Liver (tissue), 9 donors: ENCODE data around the gene LRMDA. TPM values are rescaled to one million over a fixed set of nuclear protein-coding genes. Genes with fewer than 3 reads are reported as not detected.

Source experiments
- DNase-seq: peaks from one replicate; pipeline ENCODE4 v3.0.0-alpha.2; 2017; ENCODE audit warnings: low spot score
- H3K27ac ChIP-seq, 2 donors: one replicate each; pipeline ENCODE4 v1.7.0; 2013; ENCODE audit warnings: inconsistent platforms in 2 of 2, low read length in 2 of 2, control low read depth in 1 of 2, low read depth in 1 of 2, mild to moderate bottlenecking in 1 of 2
- H3K27me3 ChIP-seq, 4 donors: one replicate each; pipeline versions ENCODE4 v1.6.1 to v1.7.0; 2013; ENCODE audit warnings: low read length in 3 of 4, inconsistent platforms in 1 of 4, mild to moderate bottlenecking in 1 of 4, moderate library complexity in 1 of 4; ENCODE audit not compliant: control insufficient read depth in 4 of 4, insufficient read depth in 4 of 4
- H3K36me3 ChIP-seq, 4 donors: one replicate each; pipeline versions ENCODE4 v1.6.1 to v1.7.0; 2013; ENCODE audit warnings: low read length in 3 of 4, mild to moderate bottlenecking in 3 of 4, low read depth in 1 of 4, moderate library complexity in 1 of 4; ENCODE audit not compliant: control insufficient read depth in 4 of 4, insufficient read depth in 3 of 4
- H3K4me1 ChIP-seq, 4 donors: one replicate each; pipeline versions ENCODE4 v1.6.1 to v1.7.0; 2013; ENCODE audit warnings: low read length in 3 of 4, mild to moderate bottlenecking in 3 of 4, moderate library complexity in 1 of 4; ENCODE audit not compliant: control insufficient read depth in 4 of 4, insufficient read depth in 4 of 4
- H3K4me3 ChIP-seq, 3 donors: one replicate each; pipeline versions ENCODE4 v1.6.1 to v1.7.0; 2013; ENCODE audit warnings: low read length in 3 of 3, control low read depth in 1 of 3, low read depth in 1 of 3, mild to moderate bottlenecking in 1 of 3
- H3K9ac ChIP-seq, 2 donors: one replicate each; pipeline ENCODE4 v1.7.0; 2013; ENCODE audit warnings: low read length in 2 of 2, mild to moderate bottlenecking in 2 of 2, moderate library complexity in 2 of 2, control low read depth in 1 of 2, low read depth in 1 of 2
- H3K9me3 ChIP-seq, 4 donors: one replicate each; pipeline versions ENCODE4 v1.6.1 to v1.7.0; 2013; ENCODE audit warnings: low read length in 3 of 4; ENCODE audit not compliant: control insufficient read depth in 4 of 4
- ATF3 ChIP-seq: IDR thresholded peaks from 2 replicates; pipeline ENCODE4 v1.6.1; 2016; ENCODE audit warnings: antibody characterized with exemption
- CTCF ChIP-seq: fragments of 150-350 bp; IDR thresholded peaks from 2 replicates; pipeline ENCODE4 v1.5.1; 2017; ENCODE audit warnings: improper control_type of control experiment, low read depth, low read length; ENCODE audit not compliant: missing input control
- EGR1 ChIP-seq, 2 donors: IDR thresholded peaks; 2 replicates each; pipeline ENCODE4 v1.6.1; 2016 to 2018; ENCODE audit warnings: antibody characterized with exemption in 2 of 2, low read depth in 2 of 2
- FOXA1 ChIP-seq: IDR thresholded peaks from 2 replicates; pipeline ENCODE4 v1.6.1; 2016; ENCODE audit warnings: antibody characterized with exemption
- FOXA2 ChIP-seq: IDR thresholded peaks from 2 replicates; pipeline ENCODE4 v1.6.1; 2016; ENCODE audit warnings: antibody characterized with exemption
- GABPA ChIP-seq, 2 donors: IDR thresholded peaks in 1 of 2; conservative IDR thresholded peaks in 1 of 2; 2 replicates each; pipeline ENCODE4 v1.6.1; 2016; ENCODE audit warnings: antibody characterized with exemption in 2 of 2, mild to moderate bottlenecking in 1 of 2, moderate library complexity in 1 of 2
- HNF4A ChIP-seq, 2 donors: conservative IDR thresholded peaks; 2 replicates each; pipeline ENCODE4 v1.6.1; 2016; ENCODE audit warnings: antibody characterized with exemption in 2 of 2, mild to moderate bottlenecking in 2 of 2
- HNF4G ChIP-seq: IDR thresholded peaks from 2 replicates; pipeline ENCODE4 v1.6.1; 2016; ENCODE audit warnings: antibody characterized with exemption
- JUND ChIP-seq, 2 donors: IDR thresholded peaks; 2 replicates each; pipeline ENCODE4 v1.6.1; 2016; ENCODE audit warnings: antibody characterized with exemption in 2 of 2
- MAX ChIP-seq: IDR thresholded peaks from 2 replicates; pipeline ENCODE4 v1.6.1; 2016; ENCODE audit warnings: antibody characterized with exemption
- NR2F2 ChIP-seq: IDR thresholded peaks from 2 replicates; pipeline ENCODE4 v1.6.1; 2016; ENCODE audit warnings: antibody characterized with exemption
- RAD21 ChIP-seq, 2 donors: IDR thresholded peaks; 2 replicates each; pipeline ENCODE4 v1.6.1; 2016; ENCODE audit warnings: antibody characterized with exemption in 2 of 2, mild to moderate bottlenecking in 2 of 2
- REST ChIP-seq: IDR thresholded peaks from 2 replicates; pipeline ENCODE4 v1.6.1; 2016; ENCODE audit warnings: antibody characterized with exemption, mild to moderate bottlenecking
- RXRA ChIP-seq, 2 donors: IDR thresholded peaks; 2 replicates each; pipeline ENCODE4 v1.6.1; 2017 to 2018; ENCODE audit warnings: antibody characterized with exemption in 2 of 2, mild to moderate bottlenecking in 1 of 2
- SP1 ChIP-seq: IDR thresholded peaks from 2 replicates; pipeline ENCODE4 v1.6.1; 2018; ENCODE audit warnings: antibody characterized with exemption, mild to moderate bottlenecking
- TAF1 ChIP-seq: conservative IDR thresholded peaks from 2 replicates; pipeline ENCODE4 v1.6.1; 2016; ENCODE audit warnings: antibody characterized with exemption, mild to moderate bottlenecking
- YY1 ChIP-seq: IDR thresholded peaks from 2 replicates; pipeline ENCODE4 v1.6.1; 2016; ENCODE audit warnings: antibody characterized with exemption, mild to moderate bottlenecking
- ZBTB33 ChIP-seq: IDR thresholded peaks from 2 replicates; pipeline ENCODE4 v1.6.1; 2016; ENCODE audit warnings: antibody characterized with exemption
- WGBS: extraction: QIAGEN DNeasy Blood & Tissue Kit; methylation state at CpG from one replicate; pipeline ENCODE4 v1.1.7; 2013; 5-methylcytosine and 5-hydroxymethylcytosine counted together
- polyA plus RNA-seq, 2 donors: library from polyadenylated mRNA; stranded (reverse) in 1 of 2; unstranded in 1 of 2; fragments of 200-250 nt in 1 of 2; fragments of >200 nt in 1 of 2; fragmentation: Nextera tagmentation in 1 of 2; extraction: Ambion mirVana in 1 of 2; gene quantifications; one replicate each; pipeline versions ENCODE4 v1.2.1 to v1.2.3, GENCODE V29; 2013 to 2015
- total RNA-seq, 2 donors: library from RNA; depleted of rRNA; stranded (reverse); fragments of >200 nt; gene quantifications; one replicate each; pipeline ENCODE4 v1.2.3, GENCODE V29; 2014
- donor health status: healthy.
- donor health status: healthy.
- donor health status: healthy.
- donor health status: healthy.
- donor health status: healthy.

Gene LRMDA
- total and polyA plus RNA-seq, 4 donors = 7.9 to 15.8 (median 11.3) TPM

GRCh38 chr10:76205361-76205760 lies 773.9 kb downstream of the LRMDA start (continued):
- TF ChIP-seq MAX = no peak

- no peak overlapping the region for H3K27ac ChIP-seq
- no peaks in the 10 kb centered on the region for H3K27me3 ChIP-seq
- H3K9ac ChIP-seq = no peak overlapping the region
- H3K9me3 ChIP-seq = no peaks in the 10 kb centered on the region
- WGBS = 95% methylated on average over 8 of the region's 8 CpGs
- no peak for DNase-seq
- H3K36me3 ChIP-seq = no peaks in the 10 kb centered on the region
- H3K4me1 ChIP-seq = no peaks in the 10 kb centered on the region
- H3K4me3 ChIP-seq = no peak overlapping the region
- TF ChIP-seq EGR1 (IDR thresholded peaks at IDR 0.05; ENCODE audit: low read depth in 2 of 2) (no peak), SP1 (no peak), RAD21 (IDR thresholded peaks at IDR 0.05) (no peak), REST (no peak), FOXA1 (no peak), GABPA (IDR thresholded peaks at IDR 0.05 in 1 of 2, conservative IDR thresholded peaks at IDR 0.05 in 1 of 2) (no peak), MAX (no peak), HNF4G (no peak), ATF3 (no peak), HNF4A (conservative IDR thresholded peaks at IDR 0.05) (no peak), YY1 (no peak), FOXA2 (no peak), ZBTB33 (no peak), RXRA (IDR thresholded peaks at IDR 0.05) (no peak), TAF1 (no peak), CTCF (no peak), NR2F2 (no peak), JUND (IDR thresholded peaks at IDR 0.05) (no peak)
Measured at GRCh38 chr10:76206797-76207352, 775.5 kb downstream of the LRMDA start.
